GM18505 (cell line): ENCODE results near the gene SAMHD1.
"Not testable (repeated sequence)": the region's sequence is repeated elsewhere in the genome, so short reads cannot be mapped to it uniquely, and the experiment has no call there.

Experiments
- ATAC-seq: cut with Tn5 transposase; IDR thresholded peaks from one replicate; pipeline ENCODE4 v1.9.1; 2021; ENCODE audit not compliant: unreplicated experiment
- POLR2A ChIP-seq: IDR thresholded peaks from 4 replicates; pipeline ENCODE4 v1.6.1; 2011; ENCODE audit warnings: borderline replicate concordance; ENCODE audit not compliant: insufficient read depth, insufficient read length; ENCODE audit errors: extremely low read depth

The SAMHD1 gene

DNA sequence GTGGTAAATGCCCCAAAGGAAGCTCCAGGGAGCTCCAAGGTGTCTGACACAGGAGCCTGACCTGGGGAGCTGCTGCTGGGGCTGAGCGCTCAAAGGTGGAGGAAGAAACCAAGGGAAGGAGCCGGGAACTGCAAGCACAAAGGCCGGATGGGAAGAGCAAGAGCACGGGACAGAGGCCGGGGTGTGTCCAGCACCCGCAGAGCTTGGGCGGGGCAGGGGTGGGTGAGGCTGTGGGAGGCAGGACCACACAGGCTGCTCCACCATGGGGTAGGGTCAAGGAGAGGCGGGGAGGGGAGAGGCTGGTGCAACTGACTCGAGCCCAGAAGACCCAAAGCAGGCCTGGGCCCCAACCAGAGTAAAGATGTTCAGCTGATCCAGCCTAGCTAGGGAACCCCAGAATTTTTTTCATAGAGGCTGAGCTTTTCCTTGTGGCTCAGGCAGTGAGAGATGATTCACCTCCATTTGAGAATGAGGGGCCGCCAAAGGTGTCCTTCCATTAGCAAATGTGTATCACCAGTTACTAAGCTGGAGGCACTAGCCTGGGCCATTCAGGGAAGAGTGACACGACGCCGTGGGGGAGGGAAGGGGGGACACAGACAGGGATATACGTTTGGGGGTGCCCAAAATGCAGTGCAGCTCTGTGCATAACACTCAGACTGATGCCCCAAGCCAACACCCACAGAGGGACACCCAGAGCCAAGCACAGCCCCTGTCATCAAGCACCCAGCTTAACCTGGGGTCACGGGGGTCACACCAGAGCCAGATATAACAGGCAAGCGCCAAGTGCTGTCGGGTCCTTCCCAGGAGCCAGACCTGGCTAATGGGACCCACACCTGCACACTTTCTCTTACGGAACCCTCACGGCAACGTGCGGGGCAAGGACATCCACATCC is 96.9 kb downstream of the SAMHD1 start:
- TF ChIP-seq POLR2A = no peak
- no peak for ATAC-seq

DNA sequence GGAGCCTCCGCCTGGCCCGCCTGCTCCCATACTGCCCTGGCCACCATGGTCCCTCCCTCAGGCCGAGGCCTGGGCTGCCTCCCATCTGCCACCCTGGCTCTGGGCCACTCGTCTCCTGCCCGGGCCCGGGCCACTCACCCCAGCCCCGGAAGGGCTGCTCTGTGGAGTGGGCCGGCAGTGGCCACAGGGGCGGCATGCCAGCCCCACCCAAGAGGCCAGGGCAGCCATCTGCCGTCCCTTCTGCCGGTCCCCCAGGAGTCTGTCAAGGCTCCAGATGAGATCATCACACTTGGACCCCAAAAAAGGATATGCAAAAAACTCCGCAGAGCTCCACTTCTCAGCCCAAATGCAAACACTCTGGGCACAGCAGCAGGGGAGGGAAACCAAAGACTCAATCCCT is 99.3 kb downstream of the SAMHD1 start:
- ATAC-seq = no peak
- peak; percentile 47 for TF ChIP-seq POLR2A

DNA sequence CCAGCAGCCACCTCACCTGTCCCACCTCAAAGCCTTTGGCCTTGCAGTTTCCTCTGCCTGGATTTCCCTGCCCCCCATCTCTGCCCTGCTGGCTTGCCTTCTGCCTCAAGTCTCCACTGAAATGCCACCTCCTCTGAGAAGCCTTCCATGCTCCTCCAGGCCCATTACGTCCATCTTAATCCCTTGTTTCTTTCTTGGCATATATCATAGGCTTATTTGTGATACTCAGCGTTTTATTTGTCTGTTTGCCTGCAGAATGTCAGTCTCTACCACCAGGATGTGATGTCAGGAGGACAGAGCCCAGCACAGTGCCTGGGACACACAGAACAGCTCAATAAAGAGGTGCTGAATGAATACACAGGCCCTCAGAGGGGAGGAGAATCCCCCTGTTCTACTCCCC is 100.0 kb downstream of the SAMHD1 start:
- no peak for TF ChIP-seq POLR2A
- ATAC-seq = no peak

DNA sequence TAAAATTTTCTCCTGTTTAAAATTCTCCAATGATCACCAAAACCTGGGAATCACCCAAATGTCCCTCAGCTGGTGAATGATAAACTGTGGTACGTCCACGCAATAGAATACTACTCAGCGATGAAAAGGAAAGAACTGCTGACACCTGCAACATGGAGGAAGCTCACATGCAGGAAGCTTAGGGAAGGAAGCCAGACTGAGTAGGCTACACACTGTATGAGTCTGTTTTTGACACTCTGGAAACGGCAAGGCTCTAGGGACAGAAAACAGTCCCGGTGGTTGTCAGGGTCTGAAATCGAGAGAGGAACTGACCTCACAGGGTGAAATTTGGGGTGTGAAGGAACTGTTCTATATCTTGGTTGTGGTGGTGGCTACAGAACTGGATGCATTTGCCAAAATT is 100.7 kb downstream of the SAMHD1 start:
- no peak for TF ChIP-seq POLR2A
- no peak for ATAC-seq

DNA sequence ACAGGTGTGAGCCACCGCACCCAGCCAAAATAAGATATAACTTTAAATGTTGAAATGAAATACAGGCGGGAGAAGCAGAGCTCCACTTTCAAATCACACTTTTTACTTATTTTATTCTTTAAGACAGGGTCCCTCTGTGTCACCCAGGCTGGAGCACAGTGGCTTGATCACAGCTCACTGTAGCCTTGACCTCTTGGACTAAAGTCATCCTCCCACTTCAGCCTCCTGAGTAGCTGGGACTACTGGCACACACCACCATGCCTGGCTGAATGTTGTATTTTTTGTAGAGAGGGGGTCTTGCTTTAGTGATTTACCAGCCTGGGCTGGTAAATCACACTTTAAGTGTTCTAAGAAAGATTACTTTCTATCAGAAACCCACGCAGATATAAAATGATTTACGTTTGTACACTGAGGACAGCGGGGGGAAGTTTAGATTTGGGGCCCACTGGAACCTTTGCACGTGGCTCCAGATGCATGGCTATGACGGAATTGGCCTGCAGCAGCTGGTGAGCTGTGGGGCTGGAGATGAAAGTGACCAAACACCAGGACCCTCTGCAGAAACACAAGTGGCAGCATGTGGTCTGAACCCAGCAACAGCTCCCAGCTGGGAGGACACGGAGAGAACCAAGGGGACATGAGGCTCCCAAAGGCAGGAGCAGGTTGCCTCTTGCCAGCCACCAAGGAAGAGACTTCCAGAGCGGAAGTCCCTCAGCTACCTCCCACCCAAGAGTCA is 102.0 kb downstream of the SAMHD1 start:
- no peak for TF ChIP-seq POLR2A
- ATAC-seq = no peak

DNA sequence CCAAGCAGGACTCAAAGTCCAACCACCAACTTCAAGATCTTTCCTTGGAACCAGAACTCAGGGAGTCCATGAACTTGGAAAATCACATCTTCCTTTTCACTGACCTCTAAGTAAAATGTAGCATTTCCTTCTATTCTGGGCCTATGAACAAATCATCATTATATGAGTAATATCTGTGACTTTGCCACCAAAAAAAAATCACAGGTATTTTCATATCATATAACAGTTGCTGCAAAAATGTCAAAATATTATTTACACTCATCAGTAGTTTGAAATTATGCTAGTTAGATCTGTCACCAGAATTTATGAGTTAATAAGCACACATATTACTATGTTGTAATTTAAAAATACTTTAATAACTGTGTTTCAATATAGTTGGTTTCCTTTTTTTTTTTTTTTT is 102.8 kb downstream of the SAMHD1 start:
- no peak for TF ChIP-seq POLR2A
- ATAC-seq = no peak

DNA sequence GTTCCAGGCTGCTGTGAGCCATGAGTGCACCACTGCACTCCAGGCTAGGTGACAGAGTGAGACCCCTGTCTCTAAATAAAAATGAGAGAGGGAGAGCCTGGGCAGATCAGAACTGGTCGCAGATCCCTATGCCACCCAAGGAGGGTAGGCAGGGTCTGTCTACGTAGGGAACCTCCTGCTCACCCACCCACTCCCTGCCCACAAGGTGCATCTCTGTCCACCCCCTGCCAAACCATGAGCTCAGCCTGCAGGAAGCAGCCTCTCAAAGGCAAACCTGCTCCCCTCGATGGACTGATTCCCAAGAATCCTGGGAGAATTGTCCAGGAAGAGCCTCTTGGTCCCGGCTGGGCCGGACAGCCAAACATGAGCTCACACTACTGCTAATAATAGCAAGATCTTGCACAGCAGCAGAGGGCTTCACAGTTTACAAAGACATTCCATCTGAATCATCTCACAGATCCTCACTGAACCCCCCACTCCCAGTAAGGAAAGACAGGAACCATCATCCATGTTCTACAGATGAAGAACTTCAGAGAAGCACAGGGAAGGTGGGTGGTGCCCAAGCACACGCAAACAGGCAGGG is 103.3 kb downstream of the SAMHD1 start:
- TF ChIP-seq POLR2A = no peak
- ATAC-seq = no peak

DNA sequence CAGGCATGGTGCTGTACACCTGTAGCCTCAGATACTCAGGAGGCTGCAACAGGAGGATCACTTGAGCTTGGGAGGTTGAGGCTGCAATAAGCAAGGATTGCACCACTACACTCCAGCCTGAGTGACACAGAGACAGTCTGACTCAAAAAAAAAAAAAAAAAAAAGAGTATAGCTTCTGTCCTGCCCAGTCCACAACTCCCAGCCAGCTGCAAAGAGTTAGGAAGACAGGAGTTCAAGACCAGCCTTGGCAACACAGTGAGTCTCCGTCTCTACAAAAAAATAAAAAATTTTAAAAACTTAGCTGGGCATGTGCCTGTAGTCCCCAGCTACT is 103.8 kb downstream of the SAMHD1 start:
- ATAC-seq = no peak

DNA sequence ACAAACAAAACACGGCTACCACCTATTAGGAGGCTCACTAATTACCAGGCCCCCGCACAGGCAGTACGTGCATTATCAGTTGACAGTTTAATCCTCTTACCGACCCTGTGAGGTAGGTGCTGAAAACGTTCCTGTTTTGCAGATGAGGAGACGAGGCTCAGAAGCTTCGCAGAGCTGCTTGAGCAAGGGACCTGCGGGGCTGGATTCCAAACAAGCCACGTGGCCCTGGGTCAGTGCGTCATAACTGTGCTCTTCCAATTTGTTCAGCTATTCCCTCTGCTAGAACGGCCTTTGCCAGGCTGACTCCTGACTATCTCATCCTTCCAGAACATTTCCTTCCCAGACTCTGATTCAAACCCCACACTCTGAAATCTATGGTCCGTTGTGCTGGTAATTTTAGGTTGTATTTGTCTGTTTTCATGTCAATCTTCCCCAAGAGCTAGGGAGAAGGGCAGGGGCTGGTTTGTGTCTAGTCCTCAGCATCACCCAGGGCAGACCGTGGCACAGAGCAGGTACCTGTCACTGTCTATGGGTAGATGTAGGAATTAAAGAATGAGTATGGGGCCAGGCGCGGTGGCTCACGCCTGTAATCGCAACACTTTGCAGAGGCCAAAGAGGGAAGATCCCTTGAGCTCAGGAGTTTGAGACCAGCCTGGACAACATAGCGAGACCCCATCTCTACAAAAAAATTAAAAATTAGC is 104.3 kb downstream of the SAMHD1 start:
- ATAC-seq = no peak
- TF ChIP-seq POLR2A = no peak

More for the DNA sequence above, 103.8 kb downstream of the SAMHD1 start:
- TF ChIP-seq POLR2A = no peak

DNA sequence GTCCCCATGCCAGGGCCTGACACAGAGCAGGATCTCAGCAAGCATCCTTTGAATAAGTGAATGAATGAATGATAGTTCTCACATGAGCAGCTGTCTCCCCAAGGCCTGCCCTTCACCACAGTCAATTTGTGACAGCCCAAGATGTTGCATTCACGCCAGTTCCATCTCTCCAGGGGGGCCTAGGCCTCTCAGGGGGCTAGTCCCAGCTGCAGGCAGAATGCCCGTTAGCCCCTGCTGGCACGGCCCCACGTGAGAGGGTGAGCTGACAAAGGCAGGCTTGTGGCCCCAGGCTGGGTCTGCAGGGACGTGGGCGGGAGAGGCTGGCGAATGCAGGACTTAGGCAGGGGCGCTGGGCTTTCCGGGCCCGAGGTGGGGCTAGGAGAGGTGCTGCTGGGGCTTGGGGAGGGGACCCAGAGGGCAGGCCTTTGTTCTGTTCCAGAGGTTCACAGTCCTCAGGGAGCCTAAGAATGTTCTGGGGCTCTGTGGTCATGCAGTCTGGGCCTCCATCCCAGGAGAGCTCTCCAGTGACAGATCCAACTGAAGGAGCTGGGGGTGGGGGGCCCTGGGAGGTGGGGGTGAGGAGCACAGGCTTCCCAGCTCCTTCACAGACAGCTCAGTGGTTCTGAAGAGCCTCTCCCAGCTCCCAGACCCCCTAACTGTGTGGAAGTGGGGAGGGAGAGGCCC is 106.1 kb downstream of the SAMHD1 start:
- no peak for ATAC-seq
- TF ChIP-seq POLR2A = no peak

DNA sequence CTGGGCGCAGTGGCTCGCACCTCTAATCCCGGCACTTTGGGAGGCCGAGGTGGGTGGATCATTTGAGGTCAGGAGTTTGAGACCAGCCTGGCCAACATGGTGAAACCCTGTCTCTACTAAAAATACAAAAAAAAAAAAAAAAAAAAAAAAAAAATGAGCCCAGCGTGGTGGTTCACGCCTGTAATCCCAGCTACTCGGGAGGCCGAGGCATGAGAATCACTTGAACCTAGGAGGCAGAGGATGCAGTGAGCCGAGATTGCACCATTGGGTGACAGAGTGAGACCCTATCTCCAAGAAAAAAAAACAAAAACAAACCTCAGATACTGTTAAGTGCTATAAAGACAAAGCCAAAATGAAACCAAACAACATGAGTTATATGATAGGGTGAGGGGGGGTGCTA is 110.5 kb downstream of the SAMHD1 start:
- not testable (repeated sequence) for ATAC-seq
